GM23338 (cell line): ENCODE data around the gene UBASH3B. TPM values are rescaled to one million over a fixed set of nuclear protein-coding genes. Genes with fewer than 3 reads are reported as not detected.

ENCODE experiments used
- ATAC-seq: fragments of 200-7000 bp; cut with Tn5 transposase; 3 replicates; pipeline ENCODE4 v1.9.1; 2020
- DNase-seq: peaks from one replicate; pipeline ENCODE4 v3.0.0-alpha.2; 2015; ENCODE audit warnings: low spot score
- H2AFZ ChIP-seq: fragments of 200-600 bp; sonication (generic); 2 replicates; pipeline ENCODE4 v1.8.0; 2016; ENCODE audit warnings: antibody characterized with exemption, mild to moderate bottlenecking, moderate library complexity
- H3F3A ChIP-seq: fragments of 200-600 bp; sonication (generic); replicated peaks from 2 replicates; pipeline ENCODE4 v1.8.0; 2017; ENCODE audit warnings: antibody characterized with exemption, mixed run types, low read depth
- H3K27ac ChIP-seq: fragments of 200-600 bp; sonication (generic); 2 replicates; pipeline ENCODE4 v1.6.1; 2016; ENCODE audit warnings: low read depth
- H3K27me3 ChIP-seq: fragments of 200-600 bp; sonication (generic); 2 replicates; pipeline ENCODE4 v1.8.0; 2016; ENCODE audit warnings: mild to moderate bottlenecking, mixed run types, moderate library complexity; ENCODE audit not compliant: insufficient read depth
- H3K36me3 ChIP-seq: fragments of 200-600 bp; sonication (generic); 2 replicates; pipeline ENCODE4 v1.8.0; 2016; ENCODE audit warnings: mild to moderate bottlenecking; ENCODE audit not compliant: insufficient read depth
- H3K4me1 ChIP-seq: fragments of 200-600 bp; sonication (generic); 2 replicates; pipeline ENCODE4 v1.8.0; 2016; ENCODE audit warnings: mild to moderate bottlenecking, moderate library complexity; ENCODE audit not compliant: insufficient read depth
- H3K4me2 ChIP-seq: fragments of 200-600 bp; sonication (generic); 2 replicates; pipeline ENCODE4 v1.7.1; 2017; ENCODE audit warnings: mixed run types
- H3K4me3 ChIP-seq: fragments of 200-600 bp; sonication (generic); 2 replicates; pipeline ENCODE4 v1.6.1; 2016; ENCODE audit warnings: mixed run types
- H3K79me2 ChIP-seq: fragments of 200-600 bp; sonication (generic); replicated peaks from 2 replicates; pipeline ENCODE4 v1.8.0; 2017; ENCODE audit warnings: mild to moderate bottlenecking; ENCODE audit not compliant: insufficient read depth
- H3K9me2 ChIP-seq: fragments of 200-600 bp; sonication (generic); 2 replicates; pipeline ENCODE4 v1.8.0; 2017; ENCODE audit not compliant: insufficient read depth
- H4K20me1 ChIP-seq: fragments of 200-600 bp; sonication (generic); replicated peaks from 2 replicates; pipeline ENCODE4 v1.8.0; 2017; ENCODE audit warnings: mild to moderate bottlenecking; ENCODE audit not compliant: insufficient read depth
- H3K27ac Mint-ChIP-seq: 2 replicates; pipeline ENCODE4 v1.8.0; 2020; ENCODE audit warnings: inconsistent platforms, mild to moderate bottlenecking, moderate library complexity, mixed read lengths
- H3K27me3 Mint-ChIP-seq: 3 replicates; pipeline ENCODE4 v1.8.0; 2022; ENCODE audit warnings: low read depth, mild to moderate bottlenecking, moderate library complexity, mixed read lengths, inconsistent platforms; ENCODE audit not compliant: insufficient read depth, poor library complexity
- H3K36me3 Mint-ChIP-seq: 3 replicates; pipeline ENCODE4 v1.8.0; 2021; ENCODE audit warnings: low read depth, mild to moderate bottlenecking, inconsistent platforms, moderate library complexity, mixed read lengths
- H3K4me1 Mint-ChIP-seq: 3 replicates; pipeline ENCODE4 v1.8.0; 2020; ENCODE audit warnings: mild to moderate bottlenecking, inconsistent platforms, mixed read lengths
- H3K4me3 Mint-ChIP-seq: 3 replicates; pipeline ENCODE4 v1.8.0; 2021; ENCODE audit warnings: moderate library complexity, mild to moderate bottlenecking, inconsistent platforms, mixed read lengths
- H3K9me3 Mint-ChIP-seq: 3 replicates; pipeline ENCODE4 v1.8.0; 2020; ENCODE audit warnings: moderate library complexity, mild to moderate bottlenecking, inconsistent platforms, mixed read lengths
- CREB1 ChIP-seq: fragments of 250-450 bp; sonication (Bioruptor Pico); IDR thresholded peaks from 2 replicates; pipeline ENCODE4 v1.5.0; 2020; ENCODE audit warnings: low read depth, mild to moderate bottlenecking, moderate library complexity
- CTCF ChIP-seq, 2 experiments: fragments of 200-600 bp in 1 of 2; sonication (generic) in 1 of 2; conservative IDR thresholded peaks; 2 replicates each; pipeline versions ENCODE4 v1.5.1 to v1.6.1; 2016 to 2017; ENCODE audit warnings: antibody characterized with exemption in 2 of 2, low read depth in 2 of 2, mild to moderate bottlenecking in 2 of 2, moderate library complexity in 1 of 2
- EZH2 ChIP-seq: fragments of 200-600 bp; sonication (generic); IDR thresholded peaks from one replicate; pipeline ENCODE4 v1.8.0; 2017; ENCODE audit warnings: antibody characterized with exemption, mild to moderate bottlenecking, low read depth; ENCODE audit not compliant: unreplicated experiment
- EZH2phosphoT487 ChIP-seq: fragments of 200-600 bp; sonication (generic); IDR thresholded peaks from one replicate; pipeline ENCODE4 v1.8.1; 2018; ENCODE audit warnings: antibody characterized with exemption; ENCODE audit not compliant: unreplicated experiment
- JUNB ChIP-seq: IDR thresholded peaks from one replicate; pipeline ENCODE4 v1.6.1; 2016; ENCODE audit warnings: antibody characterized with exemption; ENCODE audit not compliant: unreplicated experiment
- NANOG ChIP-seq: IDR thresholded peaks from 2 replicates; pipeline ENCODE4 v1.6.1; 2016; ENCODE audit warnings: antibody characterized with exemption, borderline replicate concordance
- POLR2AphosphoS5 ChIP-seq: IDR thresholded peaks from 2 replicates; pipeline ENCODE4 v1.6.1; 2016; ENCODE audit warnings: antibody characterized with exemption, low read depth
- STAT1 ChIP-seq: IDR thresholded peaks from one replicate; pipeline ENCODE4 v1.6.1; 2016; ENCODE audit warnings: antibody characterized with exemption; ENCODE audit not compliant: unreplicated experiment
- ZNF114 ChIP-seq: fragments of 250-450 bp; sonication (Bioruptor Pico); IDR thresholded peaks from 2 replicates; pipeline ENCODE4 v1.5.0; 2020; ENCODE audit warnings: mild to moderate bottlenecking, moderate library complexity
- ZNF331 ChIP-seq: fragments of 250-450 bp; sonication (Bioruptor Pico); IDR thresholded peaks from 2 replicates; pipeline ENCODE4 v1.5.0; 2020; ENCODE audit warnings: low read depth, mild to moderate bottlenecking, moderate library complexity
- ZNF462 ChIP-seq: fragments of 250-450 bp; sonication (Bioruptor Pico); IDR thresholded peaks from 2 replicates; pipeline ENCODE4 v1.5.0; 2020; ENCODE audit warnings: mild to moderate bottlenecking, moderate library complexity
- polyA plus RNA-seq: library from polyadenylated mRNA; unstranded; fragments of >200 nt; fragmentation: Nextera tagmentation; extraction: Ambion mirVana; gene quantifications from 2 replicates; pipeline ENCODE4 v1.2.1, GENCODE V29; 2016
- total RNA-seq: library from RNA; depleted of rRNA; stranded (reverse); fragments of >200 nt; shearing (Covaris generic); gene quantifications from 2 replicates; pipeline ENCODE4 v1.2.3, GENCODE V29; 2014
- TF ChIP-seq, protein P1 (sequence below): IDR thresholded peaks from 2 replicates; pipeline ENCODE4 v1.6.1; 2016; ENCODE audit warnings: antibody characterized with exemption

The UBASH3B gene
- total and polyA plus RNA-seq, 2 experiments from 2014 or later = 2.1 to 12.0 TPM

DNA sequence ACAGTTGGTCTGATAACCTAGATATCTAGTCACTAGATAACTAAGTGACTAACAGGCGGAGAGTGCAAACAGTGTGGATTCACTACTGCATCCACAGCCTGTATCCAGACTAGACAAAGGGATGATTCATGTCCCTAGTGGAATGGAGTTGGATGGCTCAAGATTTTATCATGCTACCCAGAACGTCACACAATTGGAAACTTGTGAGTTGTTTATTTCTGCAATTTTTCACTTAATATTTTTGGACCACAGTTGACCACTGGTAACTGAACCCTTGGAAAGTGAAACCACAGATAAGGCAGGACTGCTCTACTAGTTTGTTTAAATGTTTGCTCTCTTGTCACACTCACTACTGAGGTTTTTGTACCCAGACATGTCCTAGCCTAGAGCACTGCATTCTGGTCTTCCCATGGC is 76.0 kb downstream of the UBASH3B start (continued):
- no peak for TF ChIP-seq NANOG
- no peak for TF ChIP-seq CTCF (conservative IDR thresholded peaks at IDR 0.05; ENCODE audit: low read depth in 2 of 2)
- TF ChIP-seq CREB1 (CRISPR knock-in tag) = no peak
- TF ChIP-seq STAT1 = no peak

DNA sequence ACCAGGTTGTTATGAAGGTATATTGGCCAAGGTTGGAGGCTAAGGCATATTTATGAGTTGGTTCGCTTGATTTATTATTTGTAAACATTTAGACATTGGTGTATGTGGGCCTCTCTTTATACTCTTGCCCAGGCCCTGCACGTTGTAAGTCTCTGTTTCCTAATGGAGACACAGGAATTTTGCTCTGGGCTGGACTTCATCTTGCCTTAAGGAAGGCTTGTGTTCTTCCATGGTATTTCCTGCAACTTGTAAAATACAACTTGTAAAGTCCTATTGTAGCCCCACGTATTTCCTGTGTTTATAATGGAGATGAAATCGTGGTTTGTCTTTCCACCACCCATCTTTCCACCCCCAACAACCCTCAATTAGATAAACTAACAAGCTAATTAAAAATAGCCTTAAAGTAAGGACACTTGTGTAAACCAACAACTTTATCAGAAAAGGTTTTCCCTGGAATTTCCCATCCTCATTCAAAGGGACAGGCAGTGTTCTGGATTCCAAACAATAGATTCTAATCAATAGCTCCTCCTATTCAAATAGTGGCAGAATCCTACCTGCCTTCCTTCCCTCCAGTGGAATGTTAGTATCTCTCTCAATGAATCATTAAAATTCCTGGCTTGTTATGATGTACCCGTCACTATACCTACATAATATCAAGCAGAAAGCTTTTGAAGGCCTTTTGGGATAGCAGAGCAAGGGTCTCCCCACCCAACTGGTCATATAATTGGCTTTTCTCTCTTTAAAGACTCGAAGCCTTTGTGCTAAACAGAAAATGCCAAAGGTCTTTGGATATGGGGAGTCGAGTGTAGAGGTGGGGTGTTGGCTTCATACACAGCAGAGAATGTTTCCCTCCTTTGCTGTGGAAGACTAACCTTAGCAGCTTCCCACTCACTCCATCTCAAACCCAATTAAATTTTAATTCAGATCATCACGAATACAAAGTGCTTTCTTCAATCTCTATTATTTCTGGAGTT is 77.1 kb downstream of the UBASH3B start:
- no peaks in the 10 kb centered on the region for H3K36me3 Mint-ChIP-seq
- no peaks in the 10 kb centered on the region for H3K9me3 Mint-ChIP-seq
- Histone ChIP-seq H3F3A (no peaks in the 10 kb centered on the region), H4K20me1 (no peaks in the 10 kb centered on the region), H3K4me2 (no peak overlapping the region), H3K36me3 (no peaks in the 10 kb centered on the region), H3K79me2 (no peaks in the 10 kb centered on the region), H3K9me2 (no peaks in the 10 kb centered on the region), H3K27me3 (no peaks in the 10 kb centered on the region), H2AFZ (no peak overlapping the region), H3K4me3 (no peak overlapping the region), H3K4me1 (peaks cover 9% of the 10 kb centered on the region), H3K27ac (no peak overlapping the region)
- TF ChIP-seq EZH2phosphoT487 (no peak), NANOG (no peak), STAT1 (no peak), ZNF114 (CRISPR knock-in tag) (no peak), ZNF331 (no peak), CTCF (conservative IDR thresholded peaks at IDR 0.05; ENCODE audit: low read depth in 2 of 2) (no peak), JUNB (no peak), CREB1 (CRISPR knock-in tag) (no peak), ZNF462 (CRISPR knock-in tag) (no peak), POLR2AphosphoS5 (no peak), EZH2 (no peak)
- TF ChIP-seq, protein P1, sequence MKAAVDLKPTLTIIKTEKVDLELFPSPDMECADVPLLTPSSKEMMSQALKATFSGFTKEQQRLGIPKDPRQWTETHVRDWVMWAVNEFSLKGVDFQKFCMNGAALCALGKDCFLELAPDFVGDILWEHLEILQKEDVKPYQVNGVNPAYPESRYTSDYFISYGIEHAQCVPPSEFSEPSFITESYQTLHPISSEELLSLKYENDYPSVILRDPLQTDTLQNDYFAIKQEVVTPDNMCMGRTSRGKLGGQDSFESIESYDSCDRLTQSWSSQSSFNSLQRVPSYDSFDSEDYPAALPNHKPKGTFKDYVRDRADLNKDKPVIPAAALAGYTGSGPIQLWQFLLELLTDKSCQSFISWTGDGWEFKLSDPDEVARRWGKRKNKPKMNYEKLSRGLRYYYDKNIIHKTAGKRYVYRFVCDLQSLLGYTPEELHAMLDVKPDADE = no peak
- no peaks in the 10 kb centered on the region for H3K27me3 Mint-ChIP-seq
- DNase-seq = no peak
- H3K27ac Mint-ChIP-seq = no peak overlapping the region
- no peak for ATAC-seq
- peaks cover 3% of the 10 kb centered on the region; the same call in 1 of the 3 replicates for H3K4me1 Mint-ChIP-seq
- H3K4me3 Mint-ChIP-seq = no peak overlapping the region
